ENCODE measurements around the gene PDF. TPM values are rescaled to one million over a fixed set of nuclear protein-coding genes. Genes with fewer than 3 reads are reported as not detected.

Gene PDF
- total and polyA plus RNA-seq, 2 donors (not counting 3 experiments of a cell fraction or from before 2014, with no cell fraction given) = 13.1 to 16.7 TPM

DNA sequence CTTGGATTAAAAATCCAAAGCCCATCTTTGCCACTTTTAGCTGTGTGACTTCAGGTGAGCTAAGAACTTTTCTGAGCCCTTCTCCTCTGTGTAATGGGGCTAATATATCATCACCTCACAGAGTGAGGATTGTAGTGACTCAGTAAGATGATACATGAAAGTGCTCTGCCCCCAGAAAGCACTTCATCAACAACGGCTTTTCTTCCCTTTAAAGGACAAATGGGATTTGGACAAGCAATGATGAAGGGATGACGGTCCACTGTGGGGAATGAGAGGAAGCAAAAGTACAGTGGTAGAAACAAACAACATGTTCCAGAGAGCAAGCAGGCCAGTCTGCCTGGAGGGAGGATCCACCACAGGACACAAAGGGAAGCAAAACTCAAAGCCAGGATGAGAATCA lies 35.5 kb upstream of the PDF start:
- BruUV-seq (replicated peaks) = no TSS peak
- Histone ChIP-seq H2AFZ (ENCODE audit: low read depth, low read length) (no peak overlapping the region), H3K4me1 (ENCODE audit: control insufficient read depth, extremely low read depth, insufficient read depth, low read length) (peaks cover 10% of the 10 kb centered on the region), H3K36me3 (ENCODE audit: control insufficient read depth in 2 of 2, extremely low read depth in 1 of 2, insufficient read depth in 2 of 2, low read length in 2 of 2) (peaks cover 20 to 21% of the 10 kb centered on the region in 2 experiments), H3K4me3 (replicated peaks in 1 of 3; ENCODE audit: insufficient read depth in 1 of 3, low read depth in 1 of 3, low read length in 3 of 3) (no peak overlapping the region), H3K4me2 (ENCODE audit: insufficient read depth, low read length) (no peak overlapping the region), H3K79me2 (ENCODE audit: control insufficient read depth, insufficient read depth, low read length) (peaks cover 2% of the 10 kb centered on the region), H3K9me3 (replicated peaks; ENCODE audit: control insufficient read depth, insufficient read depth, low read length) (no peaks in the 10 kb centered on the region), H4K20me1 (replicated peaks; ENCODE audit: control insufficient read depth, extremely low read depth, insufficient read depth, low read length) (no peaks in the 10 kb centered on the region), H3K9me1 (replicated peaks; ENCODE audit: control insufficient read depth, extremely low read depth, insufficient read depth, low read length) (no peaks in the 10 kb centered on the region), H3K27ac (ENCODE audit: insufficient read depth, low read depth, low read length) (no peak overlapping the region), H3K27me3 (ENCODE audit: control insufficient read depth in 2 of 2, insufficient read depth in 2 of 2, low read length in 2 of 2) (no peaks in the 10 kb centered on the region), H3K9ac (replicated peaks; ENCODE audit: extremely low read depth, insufficient read depth, low read length) (no peak overlapping the region)
- dilution Hi-C loops (cut with MboI; ENCODE audit: extremely low pct_ligation_motif_present, low sequenced_read_pairs) = no loop called here
- TF ChIP-seq MYC (IDR thresholded peaks at IDR 0.05; ENCODE audit: low read depth, low read length) = no peak
- no peak for TF ChIP-seq POLR2AphosphoS5 (IDR thresholded peaks at IDR 0.05; ENCODE audit: insufficient read depth, low read depth, low read length)
- TF ChIP-seq GATA2 (IDR thresholded peaks at IDR 0.05; ENCODE audit: insufficient read depth, insufficient read length, low read depth, low read length) = no peak
- no peak for TF ChIP-seq POLR2A (IDR thresholded peaks at IDR 0.05; ENCODE audit: low read depth, low read length)
- no peak for TF ChIP-seq MAX (IDR thresholded peaks at IDR 0.05; ENCODE audit: insufficient read depth, insufficient read length)
- TF ChIP-seq EZH2 (IDR thresholded peaks at IDR 0.05; ENCODE audit: borderline replicate concordance, low read depth, low read length, severe bottlenecking) = no peak
- TF ChIP-seq JUN (IDR thresholded peaks at IDR 0.05; ENCODE audit: borderline replicate concordance, insufficient read depth, insufficient read length, low read depth) = no peak
- TF ChIP-seq FOS (IDR thresholded peaks at IDR 0.05; ENCODE audit: borderline replicate concordance, insufficient read depth, low read length) = no peak
- TF ChIP-seq, protein P1, sequence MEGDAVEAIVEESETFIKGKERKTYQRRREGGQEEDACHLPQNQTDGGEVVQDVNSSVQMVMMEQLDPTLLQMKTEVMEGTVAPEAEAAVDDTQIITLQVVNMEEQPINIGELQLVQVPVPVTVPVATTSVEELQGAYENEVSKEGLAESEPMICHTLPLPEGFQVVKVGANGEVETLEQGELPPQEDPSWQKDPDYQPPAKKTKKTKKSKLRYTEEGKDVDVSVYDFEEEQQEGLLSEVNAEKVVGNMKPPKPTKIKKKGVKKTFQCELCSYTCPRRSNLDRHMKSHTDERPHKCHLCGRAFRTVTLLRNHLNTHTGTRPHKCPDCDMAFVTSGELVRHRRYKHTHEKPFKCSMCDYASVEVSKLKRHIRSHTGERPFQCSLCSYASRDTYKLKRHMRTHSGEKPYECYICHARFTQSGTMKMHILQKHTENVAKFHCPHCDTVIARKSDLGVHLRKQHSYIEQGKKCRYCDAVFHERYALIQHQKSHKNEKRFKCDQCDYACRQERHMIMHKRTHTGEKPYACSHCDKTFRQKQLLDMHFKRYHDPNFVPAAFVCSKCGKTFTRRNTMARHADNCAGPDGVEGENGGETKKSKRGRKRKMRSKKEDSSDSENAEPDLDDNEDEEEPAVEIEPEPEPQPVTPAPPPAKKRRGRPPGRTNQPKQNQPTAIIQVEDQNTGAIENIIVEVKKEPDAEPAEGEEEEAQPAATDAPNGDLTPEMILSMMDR (IDR thresholded peaks at IDR 0.05; ENCODE audit: extremely low read depth in 1 of 2, insufficient read depth in 1 of 2, low read depth in 1 of 2, low read length in 2 of 2) = no peak
- ChIA-PET POLR2A (no interaction called here), CTCF (no interaction called here)
- FAIRE-seq (no peak), DNase-seq (ENCODE audit: low read depth, low spot score) (no peak)
- intact Hi-C loops (cut with micrococcal nuclease) = no loop called here
